ENCODE measurements around the gene LEPR. TPM values are rescaled to one million over a fixed set of nuclear protein-coding genes. Genes with fewer than 3 reads are reported as not detected.

The LEPR gene
- total RNA-seq, 1 experiment from 2014 or later, result 3.0 TPM

DNA sequence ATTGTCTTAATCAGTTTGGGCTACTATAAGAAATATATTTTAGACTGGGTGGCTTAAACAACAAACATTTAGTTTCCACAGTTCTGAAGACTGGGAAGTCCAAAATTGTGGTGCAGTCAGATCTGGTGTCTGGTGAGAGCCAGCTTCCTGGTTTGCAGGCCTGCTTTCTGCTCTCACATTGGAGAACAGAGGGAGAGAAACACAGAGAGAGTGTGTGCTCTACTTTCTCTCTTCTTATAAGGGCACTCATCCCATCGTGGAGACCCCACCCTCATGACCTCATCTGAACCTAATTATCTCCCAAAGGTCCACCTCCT lies 4.1 kb downstream of the LEPR start:
- H3K4me3 ChIP-seq (ENCODE audit: low read depth in 2 of 2, low read length in 2 of 2), result no peak overlapping the region
- intact Hi-C loops (cut with micrococcal nuclease; ENCODE audit: unreplicated experiment), result loop anchor here (10.0 kb wide), 2 partner anchors 190 to 360 kb away; no protein-coding TSS in a partner anchor
- peaks cover 6% of the 10 kb centered on the region for H3K36me3 ChIP-seq (ENCODE audit: control insufficient read depth, insufficient read depth, low read length)
- DNase-seq (ENCODE audit: low read depth, low spot score), result no peak
- peak overlapping the region; percentile 48 for H3K27ac ChIP-seq (ENCODE audit: low read length)
- H3K4me1 ChIP-seq (ENCODE audit: control insufficient read depth, insufficient read depth, low read length), result peaks cover 24% of the 10 kb centered on the region
- H3K27me3 ChIP-seq (ENCODE audit: control insufficient read depth, insufficient read depth, low read length), result no peaks in the 10 kb centered on the region
- ChIA-PET CTCF (no interaction called here), POLR2A (no interaction called here)
- in situ Hi-C loops (cut with HindIII; ENCODE audit: low pct_unique_long_range_greater_than_20kb, low sequenced_read_pairs), result no loop called here
- BruUV-seq (replicated peaks), result no TSS peak
- no peaks in the 10 kb centered on the region for H3K9me3 ChIP-seq (ENCODE audit: control insufficient read depth, insufficient read depth, low read depth, low read length)
- TF ChIP-seq, protein P1, sequence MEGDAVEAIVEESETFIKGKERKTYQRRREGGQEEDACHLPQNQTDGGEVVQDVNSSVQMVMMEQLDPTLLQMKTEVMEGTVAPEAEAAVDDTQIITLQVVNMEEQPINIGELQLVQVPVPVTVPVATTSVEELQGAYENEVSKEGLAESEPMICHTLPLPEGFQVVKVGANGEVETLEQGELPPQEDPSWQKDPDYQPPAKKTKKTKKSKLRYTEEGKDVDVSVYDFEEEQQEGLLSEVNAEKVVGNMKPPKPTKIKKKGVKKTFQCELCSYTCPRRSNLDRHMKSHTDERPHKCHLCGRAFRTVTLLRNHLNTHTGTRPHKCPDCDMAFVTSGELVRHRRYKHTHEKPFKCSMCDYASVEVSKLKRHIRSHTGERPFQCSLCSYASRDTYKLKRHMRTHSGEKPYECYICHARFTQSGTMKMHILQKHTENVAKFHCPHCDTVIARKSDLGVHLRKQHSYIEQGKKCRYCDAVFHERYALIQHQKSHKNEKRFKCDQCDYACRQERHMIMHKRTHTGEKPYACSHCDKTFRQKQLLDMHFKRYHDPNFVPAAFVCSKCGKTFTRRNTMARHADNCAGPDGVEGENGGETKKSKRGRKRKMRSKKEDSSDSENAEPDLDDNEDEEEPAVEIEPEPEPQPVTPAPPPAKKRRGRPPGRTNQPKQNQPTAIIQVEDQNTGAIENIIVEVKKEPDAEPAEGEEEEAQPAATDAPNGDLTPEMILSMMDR (IDR thresholded peaks at IDR 0.05), result no peak
- TF ChIP-seq SIN3A (IDR thresholded peaks at IDR 0.05; ENCODE audit: borderline replicate concordance, insufficient read depth, low read depth, low read length) (no peak), TCF7L2 (IDR thresholded peaks at IDR 0.05; ENCODE audit: low read depth, low read length) (no peak), POLR2AphosphoS5 (IDR thresholded peaks at IDR 0.05; ENCODE audit: low read depth, low read length) (no peak)
- TF ChIP-seq, protein P2, sequence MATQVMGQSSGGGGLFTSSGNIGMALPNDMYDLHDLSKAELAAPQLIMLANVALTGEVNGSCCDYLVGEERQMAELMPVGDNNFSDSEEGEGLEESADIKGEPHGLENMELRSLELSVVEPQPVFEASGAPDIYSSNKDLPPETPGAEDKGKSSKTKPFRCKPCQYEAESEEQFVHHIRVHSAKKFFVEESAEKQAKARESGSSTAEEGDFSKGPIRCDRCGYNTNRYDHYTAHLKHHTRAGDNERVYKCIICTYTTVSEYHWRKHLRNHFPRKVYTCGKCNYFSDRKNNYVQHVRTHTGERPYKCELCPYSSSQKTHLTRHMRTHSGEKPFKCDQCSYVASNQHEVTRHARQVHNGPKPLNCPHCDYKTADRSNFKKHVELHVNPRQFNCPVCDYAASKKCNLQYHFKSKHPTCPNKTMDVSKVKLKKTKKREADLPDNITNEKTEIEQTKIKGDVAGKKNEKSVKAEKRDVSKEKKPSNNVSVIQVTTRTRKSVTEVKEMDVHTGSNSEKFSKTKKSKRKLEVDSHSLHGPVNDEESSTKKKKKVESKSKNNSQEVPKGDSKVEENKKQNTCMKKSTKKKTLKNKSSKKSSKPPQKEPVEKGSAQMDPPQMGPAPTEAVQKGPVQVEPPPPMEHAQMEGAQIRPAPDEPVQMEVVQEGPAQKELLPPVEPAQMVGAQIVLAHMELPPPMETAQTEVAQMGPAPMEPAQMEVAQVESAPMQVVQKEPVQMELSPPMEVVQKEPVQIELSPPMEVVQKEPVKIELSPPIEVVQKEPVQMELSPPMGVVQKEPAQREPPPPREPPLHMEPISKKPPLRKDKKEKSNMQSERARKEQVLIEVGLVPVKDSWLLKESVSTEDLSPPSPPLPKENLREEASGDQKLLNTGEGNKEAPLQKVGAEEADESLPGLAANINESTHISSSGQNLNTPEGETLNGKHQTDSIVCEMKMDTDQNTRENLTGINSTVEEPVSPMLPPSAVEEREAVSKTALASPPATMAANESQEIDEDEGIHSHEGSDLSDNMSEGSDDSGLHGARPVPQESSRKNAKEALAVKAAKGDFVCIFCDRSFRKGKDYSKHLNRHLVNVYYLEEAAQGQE (IDR thresholded peaks at IDR 0.05; ENCODE audit: insufficient read depth in 1 of 2, low read depth in 2 of 2, low read length in 1 of 2), result no peak
- no peak for ATAC-seq

DNA sequence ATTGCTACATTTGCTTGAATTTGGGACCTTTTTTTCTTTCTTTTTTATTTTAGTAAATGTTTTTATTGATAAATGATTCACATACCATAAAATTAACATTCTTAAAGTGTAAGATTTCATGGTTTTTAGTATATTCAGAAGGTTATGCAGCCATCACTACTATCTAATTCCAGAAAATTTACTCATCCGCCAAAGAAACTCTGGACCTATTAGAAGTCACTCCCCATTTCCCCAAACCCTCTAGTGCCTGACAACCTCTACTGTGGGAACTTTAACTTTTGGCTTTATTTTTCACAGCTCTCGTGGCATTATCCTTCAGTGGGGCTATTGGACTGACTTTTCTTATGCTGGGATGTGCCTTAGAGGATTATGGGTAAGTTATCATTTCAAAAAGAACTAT lies 4.5 kb downstream of the LEPR start:
- BruUV-seq (replicated peaks), result no TSS peak

More for the DNA sequence above, 4.5 kb downstream of the LEPR start:
- no peaks in the 10 kb centered on the region for H3K9me3 ChIP-seq (ENCODE audit: control insufficient read depth, insufficient read depth, low read depth, low read length)
- H3K4me3 ChIP-seq (ENCODE audit: low read depth in 2 of 2, low read length in 2 of 2), result no peak overlapping the region
- TF ChIP-seq POLR2AphosphoS5 (IDR thresholded peaks at IDR 0.05; ENCODE audit: low read depth, low read length) (no peak), SIN3A (IDR thresholded peaks at IDR 0.05; ENCODE audit: borderline replicate concordance, insufficient read depth, low read depth, low read length) (no peak), TCF7L2 (IDR thresholded peaks at IDR 0.05; ENCODE audit: low read depth, low read length) (no peak)
- TF ChIP-seq, protein P2 (IDR thresholded peaks at IDR 0.05; ENCODE audit: insufficient read depth in 1 of 2, low read depth in 2 of 2, low read length in 1 of 2), result no peak
- TF ChIP-seq, protein P1 (IDR thresholded peaks at IDR 0.05), result no peak
- H3K27ac ChIP-seq (ENCODE audit: low read length), result 0 out of 2 replicates have a peak overlapping the region, but pooled peaks have one; percentile 48
- H3K36me3 ChIP-seq (ENCODE audit: control insufficient read depth, insufficient read depth, low read length), result peaks cover 9% of the 10 kb centered on the region
- DNase-seq (ENCODE audit: low read depth, low spot score) (no peak), ATAC-seq (no peak)
- POLR2A ChIA-PET, result no interaction called here
- CTCF ChIA-PET, result no interaction called here
- H3K4me1 ChIP-seq (ENCODE audit: control insufficient read depth, insufficient read depth, low read length), result peaks cover 24% of the 10 kb centered on the region
- intact Hi-C loops (cut with micrococcal nuclease; ENCODE audit: unreplicated experiment), result loop anchor here (10.0 kb wide), 2 partner anchors 190 to 360 kb away; no protein-coding TSS in a partner anchor
- in situ Hi-C loops (cut with HindIII; ENCODE audit: low pct_unique_long_range_greater_than_20kb, low sequenced_read_pairs), result no loop called here
- H3K27me3 ChIP-seq (ENCODE audit: control insufficient read depth, insufficient read depth, low read length), result no peaks in the 10 kb centered on the region
